Stimulated activated CD4-positive, alpha-beta T cell treated with anti-CD3 and anti-CD28 coated beads, TNF-alpha, amount 100 ng/mL, for 24 hours (primary cell): Measurements from ENCODE around the gene C17orf107.

Experiments
- DNase-seq, 3 experiments: peaks; one replicate each; pipeline ENCODE4 v3.0.0-alpha.2; 2020; ENCODE audit warnings: low read depth in 3 of 3

The C17orf107 gene

GRCh38 chr17:4948166-4948930, 49.0 kb downstream of the C17orf107 start, which contains the start of gene PFN1:
Gene PFN1 (minus strand): TSS chr17:4948530. CDS start chr17:4948394, 136 bp downstream.
- peak; percentile 86 to 92 (median 87) for DNase-seq

GRCh38 chr17:4948931-4949320, 49.6 kb downstream of the C17orf107 start:
- DNase-seq, result peak in 2 of 3 experiments; percentile 67 to 76

- DNase-seq, result peak in 2 of 3 experiments; percentile 55 to 82
These were observed 50.2 kb downstream of the C17orf107 start for GRCh38 chr17:4949321-4950074.

GRCh38 chr17:4950075-4950745, 50.9 kb downstream of the C17orf107 start:
- peak in 1 of 3 experiments; percentile 38 for DNase-seq

GRCh38 chr17:4950746-4951204, 51.4 kb downstream of the C17orf107 start, which contains the start of gene ENO3:
Gene ENO3 (plus strand): TSS chr17:4951119. CDS start chr17:4951830, 711 bp downstream.
- no peak for DNase-seq

- no peak for DNase-seq
These were observed 52.1 kb downstream of the C17orf107 start for GRCh38 chr17:4951486-4951885.
